ENCODE data around the gene RPRD1B.

Gene RPRD1B

GRCh38 chr20:38034108-38034649, 633 bp downstream of the RPRD1B start:
- in situ Hi-C loops (cut with MboI; ENCODE audit: low sequenced_read_pairs): no loop called here

GRCh38 chr20:38034961-38035360, 1.4 kb downstream of the RPRD1B start:
- in situ Hi-C loops (cut with MboI; ENCODE audit: low sequenced_read_pairs): no loop called here

GRCh38 chr20:38036366-38036765, 2.8 kb downstream of the RPRD1B start:
- in situ Hi-C loops (cut with MboI; ENCODE audit: low sequenced_read_pairs): no loop called here

GRCh38 chr20:38040276-38040675, 6.7 kb downstream of the RPRD1B start:
- in situ Hi-C loops (cut with MboI; ENCODE audit: low sequenced_read_pairs): no loop called here

- in situ Hi-C loops (cut with MboI; ENCODE audit: low sequenced_read_pairs): no loop called here
Measured at GRCh38 chr20:38043512-38044300, 10.2 kb downstream of the RPRD1B start.

- in situ Hi-C loops (cut with MboI; ENCODE audit: low sequenced_read_pairs): no loop called here
Measured at GRCh38 chr20:38044685-38045084, 11.1 kb downstream of the RPRD1B start.

- in situ Hi-C loops (cut with MboI; ENCODE audit: low sequenced_read_pairs): no loop called here
Measured at GRCh38 chr20:38046572-38046971, 13.0 kb downstream of the RPRD1B start.

GRCh38 chr20:38049800-38050199, 16.3 kb downstream of the RPRD1B start:
- in situ Hi-C loops (cut with MboI; ENCODE audit: low sequenced_read_pairs): loop anchor here (10.0 to 25.0 kb wide), 2 partner anchors 275 to 363 kb away; no protein-coding TSS in a partner anchor

- in situ Hi-C loops (cut with MboI; ENCODE audit: low sequenced_read_pairs): loop anchor here (10.0 to 25.0 kb wide), 2 partner anchors 274 to 362 kb away; no protein-coding TSS in a partner anchor
Measured at GRCh38 chr20:38050686-38051085, 17.1 kb downstream of the RPRD1B start.

GRCh38 chr20:38052870-38053269, 19.3 kb downstream of the RPRD1B start:
- in situ Hi-C loops (cut with MboI; ENCODE audit: low sequenced_read_pairs): loop anchor here (10.0 to 25.0 kb wide), 2 partner anchors 272 to 359 kb away; no protein-coding TSS in a partner anchor

- in situ Hi-C loops (cut with MboI; ENCODE audit: low sequenced_read_pairs): loop anchor here (10.0 to 25.0 kb wide), 2 partner anchors 270 to 358 kb away; no protein-coding TSS in a partner anchor
Measured at GRCh38 chr20:38054647-38055046, 21.1 kb downstream of the RPRD1B start.

GRCh38 chr20:38055294-38055693, 21.7 kb downstream of the RPRD1B start:
- in situ Hi-C loops (cut with MboI; ENCODE audit: low sequenced_read_pairs): loop anchor here (10.0 to 25.0 kb wide), 2 partner anchors 270 to 357 kb away; no protein-coding TSS in a partner anchor

- in situ Hi-C loops (cut with MboI; ENCODE audit: low sequenced_read_pairs): loop anchor here (10.0 to 25.0 kb wide), 2 partner anchors 269 to 356 kb away; no protein-coding TSS in a partner anchor
Measured at GRCh38 chr20:38055848-38056247, 22.3 kb downstream of the RPRD1B start.

GRCh38 chr20:38057351-38057972, 23.9 kb downstream of the RPRD1B start:
- in situ Hi-C loops (cut with MboI; ENCODE audit: low sequenced_read_pairs): loop anchor here (10.0 to 25.0 kb wide), 2 partner anchors 267 to 355 kb away; no protein-coding TSS in a partner anchor

- in situ Hi-C loops (cut with MboI; ENCODE audit: low sequenced_read_pairs): loop anchor here (10.0 to 25.0 kb wide), 2 partner anchors 265 to 352 kb away; no protein-coding TSS in a partner anchor
Measured at GRCh38 chr20:38059832-38060231, 26.3 kb downstream of the RPRD1B start.

GRCh38 chr20:38060536-38060935, 27.0 kb downstream of the RPRD1B start:
- in situ Hi-C loops (cut with MboI; ENCODE audit: low sequenced_read_pairs): loop anchor here (25.0 kb wide), 1 partner anchor 352 kb away; no protein-coding TSS in a partner anchor

- in situ Hi-C loops (cut with MboI; ENCODE audit: low sequenced_read_pairs): loop anchor here (25.0 kb wide), 1 partner anchor 351 kb away; no protein-coding TSS in a partner anchor
Measured at GRCh38 chr20:38061109-38061508, 27.6 kb downstream of the RPRD1B start.

- in situ Hi-C loops (cut with MboI; ENCODE audit: low sequenced_read_pairs): loop anchor here (25.0 kb wide), 1 partner anchor 349 kb away; no protein-coding TSS in a partner anchor
Measured at GRCh38 chr20:38062890-38063289, 29.3 kb downstream of the RPRD1B start.

- in situ Hi-C loops (cut with MboI; ENCODE audit: low sequenced_read_pairs): loop anchor here (25.0 kb wide), 1 partner anchor 348 kb away; no protein-coding TSS in a partner anchor
Measured at GRCh38 chr20:38063911-38064530, 30.5 kb downstream of the RPRD1B start.

- in situ Hi-C loops (cut with MboI; ENCODE audit: low sequenced_read_pairs): loop anchor here (25.0 kb wide), 1 partner anchor 346 kb away; no protein-coding TSS in a partner anchor
Measured at GRCh38 chr20:38065764-38066375, 32.3 kb downstream of the RPRD1B start.

All from HL-60/S4 treated with phorbol 12-myristate 13-acetate at 8.2 ng/mL for 4 days and 3 days (cell line).